ENCODE results near the gene NME4. TPM values are rescaled to one million over a fixed set of nuclear protein-coding genes. Genes with fewer than 3 reads are reported as not detected.
"Not testable (repeated sequence)": the region's sequence is repeated elsewhere in the genome, so short reads cannot be mapped to it uniquely, and the experiment has no call there.

NME4 gene
- total RNA-seq, 2 donors from 2014 or later: 38.4 to 39.1 TPM

DNA sequence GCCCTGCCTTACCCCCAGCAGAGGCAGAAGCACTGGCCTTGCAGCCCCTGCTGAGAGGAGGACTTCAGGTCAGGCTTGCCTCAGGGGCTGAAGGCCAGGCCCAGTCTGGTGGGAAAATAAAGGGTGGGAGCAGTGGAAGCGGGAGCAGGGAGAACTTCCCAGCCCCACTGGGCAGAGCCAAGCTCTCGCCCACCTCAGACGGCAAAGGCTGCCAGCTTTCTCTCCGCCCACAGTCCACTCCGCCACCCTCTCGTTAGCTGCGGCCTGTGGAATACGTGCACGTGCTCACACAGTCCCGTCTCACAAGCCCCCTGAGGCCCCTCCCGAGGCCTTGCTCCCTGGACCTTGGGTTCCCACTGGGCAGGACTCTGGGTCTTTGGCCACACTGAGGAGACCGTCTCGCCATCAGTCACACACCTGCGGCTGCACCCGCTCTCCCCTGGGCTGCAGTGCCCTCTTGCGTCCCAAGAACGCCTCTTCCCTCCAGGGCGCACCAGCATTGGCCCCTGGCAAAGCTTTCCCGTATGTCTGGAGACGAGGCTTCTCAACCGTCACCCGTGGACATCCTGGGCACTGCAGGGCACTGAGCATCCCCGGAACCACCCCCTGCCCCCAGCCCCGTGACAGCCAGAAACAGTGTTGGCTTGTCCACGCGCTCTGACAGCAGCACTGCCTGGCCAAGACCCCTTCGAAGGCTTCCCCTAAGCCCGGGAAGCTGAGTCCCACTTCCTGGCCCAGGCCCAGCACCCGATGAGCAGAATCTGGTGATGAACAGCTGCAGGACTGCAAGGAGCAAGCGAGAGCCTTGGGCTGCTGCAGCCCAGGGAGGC is 34.9 kb upstream of the NME4 start:
- DNase-seq: peak; percentile 72 to 85
- ATAC-seq: peak; percentile 93
- intact Hi-C loops (cut with DNase I, micrococcal nuclease): no loop called here

DNA sequence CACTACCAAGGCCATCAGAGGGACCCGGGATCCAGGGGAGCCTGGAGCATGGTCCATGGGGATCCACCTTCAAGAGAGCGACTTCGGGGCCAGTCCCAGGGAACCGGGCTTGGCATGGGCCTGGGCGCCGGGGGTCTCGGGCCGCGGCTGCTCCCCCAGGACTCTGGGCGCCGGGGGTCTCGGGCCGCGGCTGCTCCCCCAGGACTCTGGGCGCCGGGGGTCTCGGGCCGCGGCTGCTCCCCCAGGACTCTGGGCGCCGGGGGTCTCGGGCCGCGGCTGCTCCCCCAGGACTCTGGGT is 34.3 kb upstream of the NME4 start:
- intact Hi-C loops (cut with DNase I, micrococcal nuclease); ATAC-seq; DNase-seq: not testable (repeated sequence)

- DNase-seq (no peak), ATAC-seq (no peak)
- intact Hi-C loops (cut with DNase I, micrococcal nuclease): no loop called here
These were observed 33.8 kb upstream of the NME4 start for GRCh38 chr16:363110-363765.

DNA sequence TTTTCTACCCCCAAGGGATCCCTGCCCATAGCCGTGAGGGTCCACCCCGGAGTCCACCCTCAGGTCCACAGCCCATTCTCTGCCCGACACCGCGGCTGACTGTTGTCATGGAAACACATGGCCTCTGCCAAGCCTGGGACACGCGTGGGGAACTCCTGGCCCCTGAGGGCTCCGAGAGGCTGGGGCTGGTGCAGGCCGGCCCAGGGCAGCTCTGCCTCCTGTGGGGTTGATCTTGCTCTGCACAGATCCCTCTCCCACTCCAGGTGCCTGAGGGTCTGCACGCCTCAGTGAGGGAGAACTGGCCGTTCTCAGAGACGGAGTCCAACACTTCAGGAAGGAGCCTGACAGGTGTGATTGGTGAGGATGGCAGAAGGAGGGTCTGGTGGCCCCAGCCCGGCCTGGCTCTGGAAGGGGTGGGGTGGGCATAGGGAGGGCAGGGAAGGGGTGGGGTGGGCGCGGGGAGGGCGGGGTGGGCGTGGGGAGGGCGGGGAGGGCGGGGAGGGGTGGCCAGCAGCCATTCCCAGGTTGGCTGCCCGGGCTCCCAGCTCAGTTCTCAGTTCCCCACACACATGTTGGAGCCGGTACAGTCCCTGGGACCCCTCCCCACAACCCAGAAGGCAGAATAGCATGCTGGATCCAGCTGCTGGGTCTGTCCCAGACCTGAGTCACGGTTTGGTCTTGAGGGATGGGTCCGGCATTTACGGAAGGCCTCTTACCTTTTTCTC is 33.1 kb upstream of the NME4 start:
- intact Hi-C loops (cut with DNase I, micrococcal nuclease): no loop called here
- ATAC-seq (no peak), DNase-seq (no peak)

GRCh38 chr16:364595-365491 is 32.2 kb upstream of the NME4 start:
- intact Hi-C loops (cut with DNase I, micrococcal nuclease): no loop called here
- ATAC-seq (no peak), DNase-seq (no peak)

DNA sequence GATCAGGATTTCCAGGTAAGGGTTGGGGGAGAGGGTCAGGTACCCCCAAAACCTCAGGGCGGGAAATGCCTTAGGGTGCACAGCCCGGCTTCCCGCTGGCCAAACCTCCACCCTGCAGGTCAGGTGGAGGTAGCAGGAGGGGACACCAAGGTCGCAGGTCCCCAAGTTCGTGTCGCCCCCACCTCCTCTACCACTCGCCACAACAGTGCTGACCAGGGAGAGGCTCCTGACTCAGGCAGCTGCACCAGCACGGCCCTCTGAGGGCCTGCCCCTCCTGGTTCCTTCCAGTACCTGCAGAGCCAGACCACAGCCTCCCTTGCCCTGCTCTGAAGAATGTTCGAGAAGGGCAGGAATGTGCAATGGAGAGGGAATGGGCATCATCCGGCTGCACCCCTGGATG is 30.5 kb upstream of the NME4 start:
- ATAC-seq (no peak), DNase-seq (no peak)
- intact Hi-C loops (cut with DNase I, micrococcal nuclease): no loop called here

DNA sequence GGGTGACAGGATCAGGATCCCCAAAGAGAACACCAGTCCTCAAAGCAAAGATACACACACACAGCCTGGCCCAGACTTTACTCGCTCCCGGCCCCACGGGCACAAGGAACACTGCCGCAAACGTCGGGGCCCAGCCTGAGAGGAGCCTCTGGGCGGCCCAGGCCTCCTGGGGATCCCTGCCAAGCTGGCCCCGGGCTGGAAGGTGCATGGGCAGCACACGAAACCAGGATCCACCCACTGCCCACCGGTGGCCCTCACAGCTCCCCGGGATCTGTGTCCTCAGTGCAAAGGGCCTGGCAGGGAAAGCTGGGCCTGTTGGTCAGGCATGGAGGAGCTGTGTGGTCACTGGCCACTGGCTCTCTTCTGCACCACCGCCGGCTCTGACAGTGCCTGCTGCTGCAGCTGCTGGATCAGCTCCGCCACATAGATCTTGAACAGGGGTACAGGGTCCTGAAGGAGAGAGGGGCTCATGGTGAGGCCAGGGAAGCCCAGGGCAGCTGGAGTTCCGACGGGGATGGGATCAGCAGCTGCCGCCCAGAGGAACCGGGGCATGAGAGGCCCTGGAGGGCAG is 29.6 kb upstream of the NME4 start:
- no peak for ATAC-seq
- intact Hi-C loops (cut with DNase I, micrococcal nuclease): no loop called here
- DNase-seq: no peak

DNA sequence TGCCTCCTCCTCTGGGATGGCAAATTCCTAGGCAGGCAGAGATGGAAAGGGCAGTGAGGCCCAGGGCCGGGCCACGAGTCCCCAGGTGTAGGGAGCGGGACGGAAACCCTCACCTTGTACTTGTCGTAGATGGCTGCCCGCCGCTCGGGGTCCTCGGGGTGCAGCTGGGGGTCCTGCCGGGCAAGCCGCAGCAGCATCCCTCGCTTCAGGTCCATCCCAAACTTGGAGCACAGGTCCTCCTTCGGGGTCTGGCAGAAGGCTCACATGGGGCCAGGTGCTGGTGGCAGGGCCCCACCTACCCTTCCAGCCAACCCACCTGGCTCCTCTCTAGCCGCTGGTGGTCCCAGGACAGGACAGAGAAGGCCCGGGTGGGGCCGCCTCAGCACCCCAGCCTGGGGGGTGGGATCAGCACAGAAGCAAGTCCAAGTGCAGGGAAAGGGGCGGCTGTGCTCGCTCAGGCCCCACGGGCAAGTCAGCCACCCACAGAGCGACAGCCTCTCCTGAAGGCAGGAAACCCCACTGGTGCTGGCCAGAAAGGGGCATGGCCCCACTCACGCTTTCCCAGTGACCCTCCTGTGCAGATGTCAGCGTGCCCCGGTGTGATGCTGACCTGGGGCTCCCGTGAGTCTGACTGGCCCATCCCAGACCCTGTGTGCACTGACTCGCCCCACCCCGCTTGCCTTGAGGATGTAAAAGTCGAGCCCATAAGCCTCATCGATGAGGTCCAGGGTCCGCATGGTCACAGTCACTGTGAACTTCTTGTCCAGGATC is 28.4 kb upstream of the NME4 start:
- ATAC-seq (no peak), DNase-seq (no peak)
- intact Hi-C loops (cut with DNase I, micrococcal nuclease): no loop called here

GRCh38 chr16:369275-369865 is 27.6 kb upstream of the NME4 start:
- ATAC-seq (no peak), DNase-seq (no peak)
- intact Hi-C loops (cut with DNase I, micrococcal nuclease): no loop called here

GRCh38 chr16:369866-370436 is 27.0 kb upstream of the NME4 start:
- no peak for DNase-seq
- intact Hi-C loops (cut with DNase I, micrococcal nuclease): no loop called here
- ATAC-seq: peak; percentile 55

DNA sequence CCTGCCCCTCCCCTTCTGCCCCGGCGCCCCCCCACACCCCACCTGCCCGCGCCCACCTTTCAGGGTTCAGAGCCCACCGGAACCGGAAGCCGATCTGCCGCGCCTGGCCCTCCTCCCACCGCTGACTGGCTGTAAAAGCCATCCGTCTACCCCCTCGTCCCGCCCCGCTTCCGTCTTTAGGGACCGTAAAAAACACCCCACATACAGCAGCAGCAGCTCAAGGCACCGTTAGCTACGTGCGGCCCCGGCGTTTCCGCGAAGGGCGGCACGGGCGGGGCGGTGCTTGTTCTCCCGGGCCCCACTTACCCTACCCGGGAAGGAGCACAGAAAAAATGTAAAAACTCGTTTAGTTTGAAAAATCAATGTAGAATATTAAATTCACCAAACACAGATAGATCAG is 26.6 kb upstream of the NME4 start, which contains the start of gene MRPL28:
MRPL28 (minus strand) TSS at position 96 of the 400 bp plus-strand sequence. CDS start 320 bp downstream, outside the sequence.
- DNase-seq (peak; percentile 95 to 96), ATAC-seq (peak; percentile 92)
- intact Hi-C loops (cut with DNase I, micrococcal nuclease): no loop called here

- intact Hi-C loops (cut with DNase I, micrococcal nuclease): no loop called here
- ATAC-seq: peak; percentile 20
- DNase-seq: peak in 1 of 2 donors; percentile 19
These were observed 26.0 kb upstream of the NME4 start for GRCh38 chr16:370979-371514.

- ATAC-seq (no peak), DNase-seq (peak in 1 of 2 donors; percentile 26)
- intact Hi-C loops (cut with DNase I, micrococcal nuclease): no loop called here
These were observed 25.3 kb upstream of the NME4 start for GRCh38 chr16:371515-372301.

GRCh38 chr16:372302-372983 is 24.6 kb upstream of the NME4 start:
- no peak for ATAC-seq
- DNase-seq: no peak
- intact Hi-C loops (cut with DNase I, micrococcal nuclease): no loop called here

- DNase-seq: no peak
- ATAC-seq: no peak
- intact Hi-C loops (cut with DNase I, micrococcal nuclease): no loop called here
These were observed 23.9 kb upstream of the NME4 start for GRCh38 chr16:373020-373598.
